HG03097 (cell line): ENCODE results near the gene GALNT7.

Source experiments
- ATAC-seq: cut with Tn5 transposase; IDR thresholded peaks from one replicate; pipeline ENCODE4 v1.9.1; 2021; ENCODE audit not compliant: unreplicated experiment, low FRiP score

The GALNT7 gene

DNA sequence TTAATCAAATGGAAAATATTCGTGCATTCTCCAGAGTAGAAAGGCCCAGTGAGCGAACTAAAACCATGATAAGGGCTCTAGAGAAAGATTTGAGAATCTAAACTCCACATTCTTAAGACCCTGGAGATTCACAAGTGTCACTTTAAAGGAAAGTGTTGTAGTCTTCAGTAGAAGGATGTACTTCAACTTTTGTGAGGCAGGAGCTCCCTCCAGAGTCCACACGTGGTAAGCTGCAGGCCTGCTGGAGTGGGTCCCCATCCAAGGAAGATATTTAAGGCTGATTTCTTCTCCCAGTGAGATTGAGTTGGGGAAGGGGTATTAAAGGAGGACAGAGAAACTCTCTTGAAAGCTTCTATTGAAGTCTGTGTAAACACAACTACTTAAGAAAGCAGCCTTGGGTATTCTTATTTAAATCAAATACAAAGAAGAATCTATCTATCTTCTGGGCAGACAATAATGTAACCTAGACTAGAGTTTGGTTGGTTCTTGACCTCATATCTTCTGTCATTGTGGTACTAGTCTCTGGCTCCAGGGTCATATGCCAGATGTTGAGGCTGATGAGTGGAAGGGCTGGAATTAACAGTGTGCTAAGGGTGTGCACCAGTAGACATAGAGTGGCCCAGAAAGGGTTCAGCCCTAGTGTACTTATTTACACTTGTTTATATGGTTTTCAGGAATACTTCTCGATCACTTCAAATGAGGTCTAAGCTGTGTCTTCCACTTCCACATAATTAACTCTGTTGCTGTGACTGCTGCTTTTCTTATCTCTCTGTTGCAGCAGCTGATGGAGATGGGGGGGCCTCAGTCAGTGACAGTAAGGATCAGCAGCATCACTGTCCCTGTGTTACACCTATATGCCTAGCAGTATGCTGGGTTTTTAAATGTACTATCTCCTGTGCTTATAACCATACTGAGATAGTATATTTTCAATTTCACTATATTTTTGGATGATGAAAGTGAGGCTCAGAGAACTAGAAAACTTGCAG lies 89.4 kb downstream of the GALNT7 start:
- peak; percentile 62 for ATAC-seq

DNA sequence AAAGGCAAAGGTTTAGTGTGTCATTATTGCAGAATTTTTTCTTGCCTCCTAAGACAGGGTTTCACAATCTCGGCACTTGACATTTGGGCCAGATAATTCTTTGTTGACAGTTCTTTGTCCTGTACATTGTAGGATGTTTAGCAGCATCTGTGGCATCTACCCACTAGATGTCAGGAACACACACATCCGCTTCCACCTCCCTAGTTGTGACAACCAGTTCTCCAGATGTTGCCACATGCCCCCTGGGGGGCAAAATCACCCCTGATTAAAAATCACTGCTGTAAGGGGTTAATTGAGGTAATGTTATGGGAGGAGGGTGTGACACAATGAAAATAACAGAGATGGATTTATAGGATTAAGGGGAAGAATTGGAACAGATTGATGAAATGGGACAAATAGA lies 90.3 kb downstream of the GALNT7 start:
- ATAC-seq: no peak

DNA sequence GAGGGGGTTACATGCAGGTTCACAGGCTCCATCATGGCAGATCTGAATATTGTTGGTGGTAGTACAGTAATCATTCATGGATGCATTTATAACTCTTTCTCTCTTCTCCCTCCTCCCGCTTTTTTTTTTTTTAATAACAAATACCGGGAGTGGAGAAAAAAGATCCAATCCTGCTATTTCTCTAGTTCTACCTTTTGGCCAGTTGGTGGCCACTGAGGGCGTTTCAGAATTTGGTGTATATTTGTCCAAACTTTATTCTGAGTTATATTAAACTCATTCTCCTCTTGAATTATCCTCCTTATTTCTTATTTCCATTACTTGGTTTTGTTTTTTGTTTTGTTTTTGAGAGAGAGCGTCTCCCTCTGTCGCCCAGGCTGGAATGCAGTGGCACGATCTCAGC lies 90.7 kb downstream of the GALNT7 start:
- no peak for ATAC-seq

DNA sequence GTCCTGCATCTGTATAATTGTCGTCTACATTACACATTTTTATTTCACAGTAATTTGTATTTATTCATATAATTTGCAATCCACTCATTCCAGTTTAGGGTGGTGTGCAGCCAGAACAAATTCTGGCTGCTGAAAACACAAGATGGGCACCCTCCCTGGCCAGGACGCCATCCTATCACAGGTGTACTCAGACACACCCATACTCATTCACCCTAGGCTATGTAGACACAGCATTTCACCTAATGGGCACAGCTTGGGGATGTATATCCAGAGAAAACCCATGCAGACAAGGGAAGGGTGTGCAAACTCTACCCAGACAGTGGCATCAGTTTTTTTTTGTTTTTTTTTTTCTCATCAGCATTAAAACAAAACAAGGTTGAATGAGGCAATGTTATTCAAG lies 92.4 kb downstream of the GALNT7 start:
- ATAC-seq: no peak

DNA sequence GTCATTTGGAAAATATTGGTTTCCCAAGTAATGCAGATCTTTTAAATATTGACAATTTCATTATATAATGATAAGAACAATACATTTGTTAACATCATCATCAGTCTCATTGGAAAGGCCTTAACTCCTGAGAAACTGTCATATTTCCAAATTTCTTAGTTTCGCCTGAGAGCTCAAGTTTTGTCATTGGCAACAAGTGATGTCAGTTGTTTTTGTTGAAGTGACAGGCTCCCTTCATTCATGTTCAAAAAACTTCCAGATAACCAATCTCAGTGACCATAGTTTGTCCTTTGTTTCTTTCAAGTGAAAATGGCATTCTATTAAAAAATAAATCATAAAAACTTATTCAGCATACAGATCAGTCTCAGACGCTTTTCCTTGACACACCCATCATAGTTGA lies 93.8 kb downstream of the GALNT7 start:
- ATAC-seq: no peak

DNA sequence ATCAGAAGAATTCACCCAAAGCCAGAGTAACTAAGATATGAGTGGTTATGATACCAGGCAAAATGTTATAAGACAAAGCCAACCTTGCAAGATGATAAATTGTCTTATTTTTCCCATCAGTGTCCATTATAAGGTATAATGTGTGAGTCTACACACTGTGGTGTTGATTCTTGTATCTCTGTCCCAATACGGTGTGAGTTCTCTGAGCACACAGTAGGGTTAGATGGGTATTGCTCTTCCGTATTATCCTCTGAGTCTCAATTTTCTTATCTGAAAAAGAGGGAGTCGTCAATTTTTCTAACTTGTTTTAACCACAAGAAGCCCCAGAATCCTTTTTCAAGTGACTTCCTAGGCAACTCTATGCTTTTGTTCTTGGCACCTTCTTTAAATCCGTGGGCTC lies 95.6 kb downstream of the GALNT7 start:
- no peak for ATAC-seq

DNA sequence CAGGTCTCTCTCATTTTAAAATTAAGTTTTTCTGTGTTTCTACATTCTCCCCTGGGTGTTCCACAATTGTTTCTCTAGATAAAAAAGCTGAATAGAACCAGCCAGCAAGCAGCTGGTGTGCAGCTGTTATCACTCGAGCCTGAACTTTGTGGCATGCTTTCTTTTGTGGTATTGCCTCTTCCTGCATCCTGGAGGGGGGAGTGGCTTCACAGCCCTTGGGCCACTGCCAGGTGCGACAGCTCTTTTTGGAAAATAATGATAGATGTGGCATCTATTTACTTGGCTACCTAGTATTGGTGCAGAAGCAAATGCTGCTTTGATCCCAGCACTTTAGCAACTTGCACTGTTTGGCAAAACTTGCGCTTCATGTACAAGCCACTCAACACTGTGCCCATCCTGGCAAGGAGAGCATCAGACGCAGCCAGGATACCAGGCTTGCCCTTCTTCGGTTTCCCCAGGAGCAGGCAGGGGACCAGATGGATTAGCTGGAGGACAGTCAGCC lies 96.1 kb downstream of the GALNT7 start:
- peak; percentile 92 for ATAC-seq

DNA sequence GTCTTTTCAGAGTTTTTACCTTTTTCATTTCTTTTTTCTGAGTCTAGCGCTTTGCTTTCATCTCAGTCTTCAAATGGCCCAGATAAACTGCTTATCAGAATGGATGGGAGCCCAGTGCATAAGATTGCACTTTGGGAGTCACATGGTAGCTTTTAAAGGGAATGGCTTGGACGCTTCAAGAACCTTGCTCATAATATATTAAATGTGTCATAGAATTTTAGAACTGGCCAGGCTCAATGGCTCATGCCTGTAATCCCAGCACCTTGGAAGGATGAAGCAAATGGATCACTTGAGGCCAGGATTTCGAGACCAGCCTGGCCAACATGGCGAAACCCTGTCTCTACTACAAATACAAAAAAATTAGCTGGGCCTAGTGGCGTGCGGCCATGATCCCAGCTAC lies 97.1 kb downstream of the GALNT7 start:
- no peak for ATAC-seq

DNA sequence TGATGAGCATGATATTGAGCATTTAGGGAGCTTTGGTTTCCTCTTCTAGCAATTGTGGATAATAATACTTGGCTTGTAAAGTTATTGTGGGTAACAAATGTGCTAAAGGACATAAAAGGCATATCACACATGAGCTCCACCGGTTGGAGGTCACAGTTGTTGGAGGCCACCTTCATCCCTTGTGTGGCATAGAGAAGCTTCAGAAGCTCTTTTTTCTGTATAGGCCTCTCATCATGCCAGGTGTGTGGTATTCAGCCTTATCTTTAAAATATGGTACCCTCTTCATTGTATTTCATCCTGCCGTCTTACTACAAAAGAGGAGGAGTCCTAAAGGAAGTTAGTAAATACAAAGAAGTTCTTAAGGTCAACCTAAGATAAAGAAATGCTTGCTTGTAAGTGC lies 99.1 kb downstream of the GALNT7 start:
- ATAC-seq: no peak

DNA sequence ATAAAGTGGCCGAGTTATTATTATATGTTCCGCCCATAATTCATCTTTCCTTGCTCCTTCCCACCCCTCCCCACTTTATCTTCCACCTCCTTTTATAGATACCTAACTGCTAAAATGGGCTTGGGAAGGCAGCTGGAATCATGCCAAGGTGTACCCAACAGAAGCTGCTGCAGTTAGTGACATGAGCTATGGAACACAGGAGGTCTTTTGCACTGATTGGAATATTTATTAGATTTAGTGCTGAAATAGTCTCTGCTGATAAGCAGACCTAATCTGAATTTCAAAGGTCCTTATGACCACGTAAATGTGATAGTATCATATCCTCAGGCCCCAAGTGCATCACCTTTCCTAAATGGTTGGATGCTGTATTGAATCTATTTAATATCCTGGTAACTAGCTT lies 100.7 kb downstream of the GALNT7 start:
- ATAC-seq: no peak

DNA sequence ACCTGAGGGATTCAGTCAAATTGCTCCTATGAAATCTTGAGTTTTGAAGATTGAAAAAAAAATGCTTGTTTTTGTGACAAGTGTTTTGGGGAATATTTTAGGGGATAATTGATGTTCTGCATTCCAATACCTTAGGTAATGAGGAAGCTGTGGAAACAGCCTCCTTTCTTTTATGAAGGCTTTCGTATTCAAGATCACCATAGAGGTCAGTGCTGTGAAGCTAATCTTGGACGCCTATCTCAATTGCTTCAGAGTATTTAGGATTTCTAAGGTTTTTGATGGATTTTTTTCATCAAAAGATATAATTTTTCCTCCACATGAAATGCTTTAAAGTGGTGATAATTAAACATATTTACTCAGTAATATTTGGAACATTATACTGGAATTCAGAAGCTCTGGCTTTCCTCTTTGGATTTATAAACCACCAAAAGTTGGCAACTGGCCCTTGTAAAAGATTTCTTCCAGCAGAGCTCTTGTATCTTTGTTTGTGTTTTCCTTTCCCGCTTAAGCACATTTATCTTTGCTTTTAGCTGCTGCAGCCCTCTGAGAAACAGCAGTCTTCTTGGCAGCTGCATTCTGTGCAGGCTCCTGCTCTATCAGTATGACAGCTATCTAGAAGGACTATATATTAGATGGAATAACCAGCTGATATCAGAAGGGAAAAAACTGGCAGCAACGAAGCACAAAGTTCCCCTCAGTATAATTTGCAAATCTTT lies 101.9 kb downstream of the GALNT7 start:
- no peak for ATAC-seq

DNA sequence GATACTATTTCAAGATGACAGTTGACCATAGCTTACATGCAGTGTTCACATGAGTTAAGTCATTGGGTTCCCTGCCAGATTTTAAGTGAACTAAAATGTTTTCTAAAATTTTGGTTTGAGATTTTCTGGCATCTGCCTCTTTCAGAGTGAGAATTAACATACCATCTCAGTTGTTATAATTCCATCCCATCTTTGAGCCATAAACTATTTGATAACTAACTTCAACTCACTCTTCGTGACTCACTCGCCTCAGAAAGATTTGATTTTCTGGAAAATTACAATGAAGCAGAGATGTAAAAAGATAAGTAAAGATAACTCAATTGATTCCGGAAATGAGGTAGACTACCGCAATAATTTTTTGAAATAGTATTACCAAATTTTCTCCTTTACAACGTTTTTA lies 103.7 kb downstream of the GALNT7 start:
- no peak for ATAC-seq

DNA sequence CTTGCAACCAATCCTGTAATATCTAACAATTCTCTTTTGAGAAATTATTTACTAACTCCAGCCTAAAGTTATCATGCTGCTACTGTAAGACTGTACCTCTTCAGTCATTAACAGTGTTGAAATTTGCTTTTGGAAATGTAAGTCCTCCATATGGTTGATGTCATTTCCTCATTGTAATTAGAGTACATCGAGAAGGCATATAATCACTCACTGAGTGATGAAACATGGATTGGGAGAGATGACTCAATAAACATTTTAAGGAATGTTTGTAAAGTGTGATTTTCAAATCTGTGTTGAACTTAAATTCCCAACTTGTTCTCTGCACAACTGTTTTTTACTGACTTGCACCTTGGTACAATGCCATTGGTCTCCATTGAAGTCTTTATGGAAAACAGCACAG lies 104.4 kb downstream of the GALNT7 start:
- no peak for ATAC-seq

DNA sequence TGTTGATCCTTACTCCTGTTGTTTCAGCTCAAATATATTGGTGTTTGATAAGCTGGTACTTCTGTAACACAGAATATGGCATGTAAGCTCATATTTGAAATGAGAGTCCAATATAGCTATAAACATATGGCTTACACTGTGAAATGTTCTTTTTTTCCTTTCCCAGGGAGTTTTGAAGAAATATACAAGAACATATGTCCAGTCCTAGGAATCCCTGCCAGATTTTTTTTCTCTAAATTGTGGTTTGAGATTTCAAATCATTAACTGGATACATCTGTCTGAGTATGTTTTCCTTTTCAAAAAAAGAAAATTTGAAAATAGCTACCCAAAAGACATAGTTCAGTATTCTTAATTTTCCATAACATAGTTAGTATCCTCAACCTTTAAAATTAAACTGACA lies 105.3 kb downstream of the GALNT7 start:
- ATAC-seq: no peak

DNA sequence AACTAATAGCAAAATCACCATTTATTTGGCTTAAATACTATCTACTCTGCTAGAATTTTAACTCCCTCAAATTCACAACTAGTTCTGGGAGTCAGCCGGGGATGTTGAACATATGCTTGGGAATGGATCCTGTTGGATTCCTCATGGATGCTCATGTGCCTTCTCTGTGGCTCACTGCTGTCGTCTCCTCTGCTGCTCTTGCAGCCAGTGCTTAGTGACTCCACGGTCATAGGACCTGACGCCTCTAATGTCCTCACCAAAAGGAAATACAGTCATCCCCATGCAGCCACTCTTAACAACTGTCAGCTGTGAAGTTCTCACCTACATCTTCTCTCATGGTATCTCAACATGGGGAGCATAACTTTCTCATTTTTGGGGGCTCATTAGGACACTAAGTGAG lies 106.1 kb downstream of the GALNT7 start:
- ATAC-seq: no peak

DNA sequence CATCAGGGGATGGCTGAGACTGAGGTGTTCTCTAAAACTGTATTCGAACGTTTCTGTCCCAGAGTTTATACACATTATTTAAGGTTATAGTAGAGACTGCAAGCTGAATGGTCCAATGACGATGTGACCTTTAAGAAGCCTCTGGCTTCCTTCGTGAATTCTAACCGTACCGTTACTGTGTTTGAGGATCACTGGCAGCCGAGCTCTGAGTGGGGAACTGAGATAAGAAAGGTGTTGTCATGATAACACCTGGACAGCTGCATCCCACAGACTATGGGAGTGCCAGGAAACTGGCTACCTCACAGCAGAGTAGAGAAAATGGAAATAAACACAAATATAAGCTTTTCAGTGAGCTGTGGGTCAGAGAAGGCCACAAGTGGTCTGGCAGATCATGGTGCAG lies 106.5 kb downstream of the GALNT7 start:
- no peak for ATAC-seq

DNA sequence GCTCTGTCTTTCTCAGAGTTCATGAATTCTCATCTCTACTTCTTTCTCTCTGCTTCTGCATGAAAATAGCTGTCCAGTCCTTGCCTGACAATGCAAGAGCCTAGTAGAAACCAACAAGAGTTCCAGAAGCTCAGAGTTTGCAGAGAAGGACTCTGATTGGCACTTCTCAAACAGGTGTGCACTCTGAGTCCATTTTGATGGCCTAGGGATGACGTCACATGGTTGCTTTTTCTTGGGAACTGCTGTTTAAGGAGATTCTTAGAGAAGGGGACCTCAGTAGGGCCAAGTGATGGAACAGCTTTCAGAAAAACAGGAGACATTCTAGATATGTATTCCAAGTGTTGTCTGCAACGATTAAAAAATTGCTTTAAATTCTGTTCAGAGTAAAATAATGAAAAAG lies 108.7 kb downstream of the GALNT7 start:
- no peak for ATAC-seq

DNA sequence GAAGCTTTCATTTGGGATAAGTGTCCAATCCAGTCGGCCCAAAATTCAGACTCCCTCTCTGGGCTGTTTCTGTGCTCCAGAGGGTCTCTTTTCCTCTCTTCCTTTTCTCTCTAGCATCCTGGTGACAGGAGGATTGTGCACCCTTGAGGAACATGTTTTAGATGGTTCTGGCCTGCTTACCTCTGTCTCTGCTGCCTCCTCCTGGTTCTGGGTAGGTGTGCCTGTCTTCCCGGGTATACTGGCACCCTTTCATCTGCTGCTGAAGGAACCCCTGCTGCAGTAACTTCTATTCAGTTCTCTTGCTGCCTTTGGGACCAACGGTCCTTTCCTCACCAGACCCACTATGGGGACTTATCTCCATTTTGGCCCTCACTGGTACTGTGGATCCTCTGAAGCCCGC lies 112.4 kb downstream of the GALNT7 start:
- no peak for ATAC-seq

DNA sequence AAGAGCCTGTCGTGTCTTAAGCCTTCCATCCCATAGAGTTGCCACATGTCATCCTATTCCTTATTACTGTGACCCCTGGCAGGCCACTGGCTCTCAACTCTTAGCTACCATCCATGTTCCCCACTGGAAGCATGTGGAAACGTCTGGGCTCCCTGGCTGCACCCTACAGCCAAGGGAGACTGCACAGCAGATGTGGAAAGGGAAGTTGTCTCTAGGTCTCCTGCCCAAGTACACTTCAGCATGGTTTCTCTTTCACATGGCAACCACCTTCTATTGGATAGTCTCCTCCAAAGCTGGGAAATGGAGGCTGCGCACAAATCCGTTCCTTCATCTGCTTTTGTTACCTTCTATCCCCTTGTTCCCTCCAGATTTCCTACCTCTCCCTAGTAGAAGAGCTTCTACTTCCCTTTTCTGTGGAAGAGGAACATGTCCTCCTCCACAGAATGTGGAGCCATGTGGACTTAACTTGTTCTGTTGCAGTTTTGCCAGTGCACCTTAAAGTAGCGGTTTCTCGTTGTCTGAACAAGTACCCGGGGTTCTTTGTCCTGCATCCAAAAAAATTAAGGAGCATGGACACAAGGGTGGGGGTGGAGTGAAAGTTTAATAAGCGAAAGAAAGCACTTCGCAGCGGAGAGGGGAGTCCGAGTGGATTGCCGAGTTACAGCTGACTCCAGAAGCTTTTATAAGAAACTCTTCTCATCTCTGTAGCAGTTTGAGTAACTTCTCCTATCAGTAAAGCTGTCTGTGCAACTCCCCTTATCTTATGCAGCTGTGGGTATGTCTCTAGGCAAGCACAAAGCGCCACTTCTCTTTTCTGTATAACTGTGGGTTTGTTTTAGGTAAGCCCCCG lies 113.0 kb downstream of the GALNT7 start:
- ATAC-seq: no peak

DNA sequence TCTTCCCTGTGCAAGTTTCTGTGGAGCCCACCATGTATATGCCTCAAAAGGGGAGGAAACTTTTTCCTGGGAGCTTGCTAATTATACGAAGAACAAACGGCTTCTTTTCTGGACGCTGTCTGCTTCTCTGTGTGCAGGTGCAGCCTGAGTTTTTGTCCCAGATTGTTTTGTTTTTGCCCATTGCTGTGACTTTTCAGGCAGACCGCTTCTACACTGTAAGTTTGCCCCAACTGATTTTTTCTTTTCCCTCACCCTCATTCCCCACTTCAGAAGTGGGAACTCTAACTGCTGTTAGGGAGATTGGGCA lies 113.6 kb downstream of the GALNT7 start:
- no peak for ATAC-seq

DNA sequence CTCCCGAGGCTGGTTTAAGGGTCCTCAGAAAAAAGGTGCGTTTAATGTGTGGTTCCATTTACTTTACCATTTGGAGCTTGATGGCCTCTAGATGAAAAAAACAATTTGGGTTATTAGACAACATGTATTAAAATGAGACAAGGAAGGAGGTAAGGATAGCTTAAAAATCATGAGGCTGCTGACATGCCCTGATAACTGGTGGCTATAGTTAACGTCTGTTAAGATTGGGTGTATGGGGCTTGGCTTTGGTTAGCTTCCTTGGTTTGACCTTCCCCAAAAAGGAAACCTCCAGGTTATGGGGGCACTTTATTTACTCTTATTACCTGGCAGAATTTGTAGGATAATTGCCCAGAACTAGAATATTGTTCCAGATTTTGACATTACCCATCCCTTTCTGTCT lies 114.0 kb downstream of the GALNT7 start:
- no peak for ATAC-seq
